HCT116 (cell line): ENCODE results near the gene NCOR1. TPM values are rescaled to one million over a fixed set of nuclear protein-coding genes. Genes with fewer than 3 reads are reported as not detected.

Experiments used
- ATAC-seq: fragments of 200-7000 bp; cut with Tn5 transposase; 2 replicates; pipeline ENCODE4 v1.9.1; 2020; ENCODE audit warnings: mild to moderate bottlenecking, moderate library complexity
- BruUV-seq: library from RNA; stranded (reverse); fragments of 400-500 nt; replicated peaks from 2 replicates; lab custom pipeline; 2021; lab: Mats Ljungman, UMichigan
- CTCF ChIA-PET: fragments of 300-600 bp; sonication (Branson Sonifier 250); formaldehyde crosslinking; loops from one replicate; lab custom pipeline; 2021; ENCODE audit warnings: antibody characterized with exemption; lab: Charles Lee
- POLR2A ChIA-PET: fragments of 300-600, 350-600 bp; sonication (Branson Sonifier 250); formaldehyde crosslinking; loops from one replicate; lab custom pipeline; 2021; ENCODE audit warnings: antibody characterized with exemption; lab: Charles Lee
- RAD21 ChIA-PET, 2 experiments: fragments of 300-600 bp; sonication (Branson Sonifier 250); formaldehyde crosslinking; loops; one replicate each; lab custom pipeline; 2023; ENCODE audit warnings: low total read pairs in 2 of 2; ENCODE audit not compliant: uncharacterized antibody in 2 of 2, unreplicated experiment in 2 of 2, low non-redundant PET in 1 of 2; lab: Charles Lee
- DNase-seq: peaks from one replicate; pipeline ENCODE4 v3.0.0-alpha.2; 2010; ENCODE audit warnings: low read depth, low spot score
- H2AFZ ChIP-seq: fragments of 200-600 bp; shearing (Covaris generic), sonication (generic); 2 replicates; pipeline ENCODE4 v1.6.1; 2017; ENCODE audit warnings: low read depth, mixed run types, mixed read lengths, antibody characterized with exemption, low read length; ENCODE audit not compliant: poor library complexity, severe bottlenecking
- H3K27ac ChIP-seq: 2 replicates; pipeline ENCODE4 v1.5.1; 2012; ENCODE audit warnings: low read depth, low read length
- H3K27me3 ChIP-seq: fragments of 200-600 bp; sonication (generic); 2 replicates; pipeline ENCODE4 v1.6.1; 2016; ENCODE audit warnings: mixed run types, low read length, mixed read lengths; ENCODE audit not compliant: insufficient read depth
- H3K36me3 ChIP-seq, 2 experiments: fragments of 200-500 bp in 1 of 2; fragments of 200-600 bp in 1 of 2; sonication (Bioruptor generic) in 1 of 2; sonication (generic) in 1 of 2; 2 replicates each; pipeline versions ENCODE4 v1.5.1 to v1.6.1; 2014 to 2016; ENCODE audit warnings: low read length in 2 of 2, inconsistent platforms in 1 of 2, mixed read lengths in 1 of 2, mixed run types in 1 of 2; ENCODE audit not compliant: insufficient read depth in 2 of 2, control insufficient read depth in 1 of 2
- H3K4me1 ChIP-seq, 2 experiments: fragments of 200-600 bp in 1 of 2; sonication (generic) in 1 of 2; 2 replicates each; pipeline versions ENCODE4 v1.5.1 to v1.6.1; 2012 to 2017; ENCODE audit warnings: low read length in 2 of 2, inconsistent platforms in 1 of 2, mild to moderate bottlenecking in 1 of 2, mixed read lengths in 1 of 2, mixed run types in 1 of 2, moderate library complexity in 1 of 2; ENCODE audit not compliant: insufficient read depth in 2 of 2, control insufficient read depth in 1 of 2
- H3K4me2 ChIP-seq: fragments of 200-600 bp; sonication (generic); 2 replicates; pipeline ENCODE4 v1.6.1; 2017; ENCODE audit warnings: mixed run types, low read length, mixed read lengths
- H3K4me3 ChIP-seq, 2 experiments: fragments of 200-600 bp in 1 of 2; sonication (generic) in 1 of 2; replicated peaks in 1 of 2; 2 replicates each; pipeline ENCODE4 v1.5.1; 2011 to 2016; ENCODE audit warnings: low read length in 2 of 2, control low read depth in 1 of 2, low read depth in 1 of 2, mild to moderate bottlenecking in 1 of 2, mixed read lengths in 1 of 2, mixed run types in 1 of 2
- H3K79me2 ChIP-seq: fragments of 200-600 bp; sonication (generic); 2 replicates; pipeline ENCODE4 v1.6.1; 2017; ENCODE audit warnings: mild to moderate bottlenecking, mixed run types, low read length, moderate library complexity, mixed read lengths; ENCODE audit not compliant: insufficient read depth
- H3K9ac ChIP-seq: fragments of 200-600 bp; sonication (generic); 2 replicates; pipeline ENCODE4 v1.6.1; 2016; ENCODE audit warnings: low read length, mixed read lengths
- H3K9me2 ChIP-seq: fragments of 200-600 bp; sonication (generic), shearing (Covaris generic); 2 replicates; pipeline ENCODE4 v1.6.1; 2017; ENCODE audit warnings: mixed run types, mild to moderate bottlenecking, moderate library complexity; ENCODE audit not compliant: insufficient read depth
- H3K9me3 ChIP-seq, 2 experiments: fragments of 200-500 bp in 1 of 2; fragments of 200-600 bp in 1 of 2; sonication (Bioruptor generic) in 1 of 2; sonication (generic) in 1 of 2; 2 replicates each; pipeline ENCODE4 v1.6.1; 2014 to 2017; ENCODE audit warnings: low read length in 2 of 2, mixed read lengths in 2 of 2, inconsistent platforms in 1 of 2, low read depth in 1 of 2, mild to moderate bottlenecking in 1 of 2, mixed run types in 1 of 2, moderate library complexity in 1 of 2; ENCODE audit not compliant: control insufficient read depth in 1 of 2, insufficient read depth in 1 of 2
- H4K20me1 ChIP-seq: fragments of 200-600 bp; sonication (generic), shearing (Covaris generic); 2 replicates; pipeline ENCODE4 v1.6.1; 2017; ENCODE audit warnings: mixed run types, mild to moderate bottlenecking, moderate library complexity; ENCODE audit not compliant: insufficient read depth
- CTCF ChIP-seq, 3 experiments: fragments of 200-600 bp in 1 of 3; sonication (generic) in 1 of 3; IDR thresholded peaks in 2 of 3; conservative IDR thresholded peaks in 1 of 3; 2 replicates each; pipeline ENCODE4 v1.5.1; 2012 to 2017; ENCODE audit warnings: low read depth in 2 of 3, low read length in 2 of 3, antibody characterized with exemption in 1 of 3, borderline replicate concordance in 1 of 3, control low read depth in 1 of 3, mild to moderate bottlenecking in 1 of 3, mixed read lengths in 1 of 3, mixed run types in 1 of 3, moderate library complexity in 1 of 3; ENCODE audit not compliant: insufficient read depth in 1 of 3
- EGR1 ChIP-seq: IDR thresholded peaks from 2 replicates; pipeline ENCODE4 v1.6.1; 2012; ENCODE audit warnings: low read depth
- FOSL1 ChIP-seq: IDR thresholded peaks from 2 replicates; pipeline ENCODE4 v1.6.1; 2012; ENCODE audit warnings: low read depth
- JUND ChIP-seq: IDR thresholded peaks from 2 replicates; pipeline ENCODE4 v1.6.1; 2012
- POLR2A ChIP-seq: IDR thresholded peaks from 2 replicates; pipeline ENCODE4 v1.7.0; 2011; ENCODE audit warnings: borderline replicate concordance; ENCODE audit not compliant: insufficient read depth, insufficient read length; ENCODE audit errors: extremely low read depth
- POLR2AphosphoS5 ChIP-seq: IDR thresholded peaks from 2 replicates; pipeline ENCODE4 v1.6.1; 2011; ENCODE audit warnings: mild to moderate bottlenecking, low read depth, low read length, moderate library complexity
- RAD21 ChIP-seq: IDR thresholded peaks from 2 replicates; pipeline ENCODE4 v1.6.1; 2012; ENCODE audit warnings: low read depth, mild to moderate bottlenecking
- REST ChIP-seq: IDR thresholded peaks from 2 replicates; pipeline ENCODE4 v1.6.1; 2012; ENCODE audit warnings: low read depth
- SIN3A ChIP-seq: IDR thresholded peaks from 2 replicates; pipeline ENCODE4 v1.6.1; 2012; ENCODE audit warnings: low read depth
- SP1 ChIP-seq: IDR thresholded peaks from 2 replicates; pipeline ENCODE4 v1.6.1; 2012; ENCODE audit warnings: low read depth
- TCF7L2 ChIP-seq: IDR thresholded peaks from 2 replicates; pipeline ENCODE4 v1.7.0; 2011; ENCODE audit warnings: borderline replicate concordance, inconsistent platforms; ENCODE audit not compliant: insufficient read depth, insufficient read length; ENCODE audit errors: extremely low read depth
- ZBTB33 ChIP-seq: IDR thresholded peaks from 2 replicates; pipeline ENCODE4 v1.6.1; 2011; ENCODE audit warnings: mild to moderate bottlenecking, low read length, moderate library complexity; ENCODE audit not compliant: insufficient replicate concordance; ENCODE audit errors: extremely low read depth
- ZFX ChIP-seq: fragments of 450-650 bp; IDR thresholded peaks from 2 replicates; pipeline ENCODE4 v1.6.1; 2017
- ZNF274 ChIP-seq: fragments of 200-500 bp; sonication (Bioruptor generic); IDR thresholded peaks from 2 replicates; pipeline ENCODE4 v1.6.1; 2014; ENCODE audit warnings: mild to moderate bottlenecking, low read depth, low read length, inconsistent platforms
- intact Hi-C: fragments of 100-400 bp; cut with micrococcal nuclease; formaldehyde crosslinking; loops from 2 replicates; pipeline ENCODE4 v1.10.0; 2022
- total RNA-seq: library from RNA; stranded (reverse); gene quantifications from one replicate; pipeline ENCODE4 v1.2.1, GENCODE V29; 2021; ENCODE audit not compliant: unreplicated experiment

The NCOR1 gene
- total RNA-seq, 1 experiment from 2014 or later = 43.7 TPM

GRCh38 chr17:16251043-16251442 lies 35.7 kb upstream of the NCOR1 start:
- no peak for ATAC-seq
- Histone ChIP-seq H3K4me3 (no peak overlapping the region), H3K27me3 (no peaks in the 10 kb centered on the region), H3K79me2 (no peaks in the 10 kb centered on the region), H3K9me3 (no peaks in the 10 kb centered on the region), H3K4me2 (no peak overlapping the region), H3K9ac (no peak overlapping the region), H3K9me2 (no peaks in the 10 kb centered on the region), H3K27ac (no peak overlapping the region), H3K36me3 (no peaks in the 10 kb centered on the region), H2AFZ (no peak overlapping the region), H3K4me1 (no peaks in the 10 kb centered on the region), H4K20me1 (no peaks in the 10 kb centered on the region)
- no TSS peak for BruUV-seq
- CTCF ChIA-PET = interaction anchor here (0.6 kb wide), 1 partner anchor 748 kb away, joined by 3 read pairs; no protein-coding TSS in a partner anchor
- no peak for DNase-seq
- intact Hi-C loops = no loop called here
- TF ChIP-seq REST (no peak), POLR2A (no peak), EGR1 (no peak), ZBTB33 (no peak), FOSL1 (no peak), SP1 (no peak), JUND (no peak), ZFX (no peak), TCF7L2 (no peak), ZNF274 (no peak), RAD21 (no peak), SIN3A (no peak), CTCF (IDR thresholded peaks at IDR 0.05 in 2 of 3, conservative IDR thresholded peaks at IDR 0.05 in 1 of 3; ENCODE audit: borderline replicate concordance in 1 of 3, insufficient read depth in 1 of 3, low read depth in 2 of 3, low read length in 2 of 3) (no peak), POLR2AphosphoS5 (no peak)
- TF ChIP-seq, all 23 proteins: peak for 0
- RAD21 ChIA-PET = no interaction called here
- POLR2A ChIA-PET = interaction anchor here (1.6 kb wide), 1 partner anchor 10 kb away, joined by 3 read pairs; no protein-coding TSS in a partner anchor
